Naive B cell (primary cell): ENCODE results near the gene ABCB9. TPM values are rescaled to one million over a fixed set of nuclear protein-coding genes. Genes with fewer than 3 reads are reported as not detected.
A peak's percentile ranks its signal among the peaks of the same experiment; 100 is the strongest.

Experiments used
- ATAC-seq, 2 donors: fragments of 150-1000 bp; cut with Tn5 transposase; 2 replicates each; pipeline ENCODE4 v1.10.0; 2021; ENCODE audit warnings: low read depth in 2 of 2, mild to moderate bottlenecking in 2 of 2, moderate library complexity in 2 of 2
- DNase-seq: peaks from one replicate; pipeline ENCODE4 v3.0.0; 2022
- H3K27ac Mint-ChIP-seq, 6 donors: one replicate each; pipeline ENCODE4 v1.8.0; 2020 to 2022; ENCODE audit warnings: mild to moderate bottlenecking in 6 of 6, mixed read lengths in 6 of 6, moderate library complexity in 5 of 6, inconsistent platforms in 2 of 6
- H3K27me3 Mint-ChIP-seq, 3 donors: one replicate each; pipeline ENCODE4 v1.8.0; 2021 to 2022; ENCODE audit warnings: mixed read lengths in 3 of 3, mild to moderate bottlenecking in 1 of 3
- H3K36me3 Mint-ChIP-seq, 2 donors: one replicate each; pipeline ENCODE4 v1.8.0; 2020 to 2022; ENCODE audit warnings: mixed read lengths in 2 of 2, inconsistent platforms in 1 of 2, mild to moderate bottlenecking in 1 of 2
- H3K4me1 Mint-ChIP-seq, 3 donors: one replicate each; pipeline ENCODE4 v1.8.0; 2020 to 2022; ENCODE audit warnings: mixed read lengths in 3 of 3, inconsistent platforms in 1 of 3, mild to moderate bottlenecking in 1 of 3, moderate library complexity in 1 of 3
- H3K4me3 Mint-ChIP-seq, 8 donors: one replicate each; pipeline ENCODE4 v1.8.0; 2020 to 2022; ENCODE audit warnings: mild to moderate bottlenecking in 8 of 8, mixed read lengths in 8 of 8, moderate library complexity in 8 of 8, inconsistent platforms in 2 of 8
- H3K9me3 Mint-ChIP-seq, 7 donors: one replicate each; pipeline ENCODE4 v1.8.0; 2020 to 2022; ENCODE audit warnings: mixed read lengths in 7 of 7, mild to moderate bottlenecking in 5 of 7, inconsistent platforms in 2 of 7, moderate library complexity in 1 of 7
- polyA plus RNA-seq, 6 donors: library from polyadenylated mRNA; unstranded; fragments of 300-500 nt; fragmentation: Illumina TruSeq; gene quantifications; one replicate each; pipeline ENCODE4 v1.2.3, GENCODE V29; 2021; ENCODE audit warnings: low read depth in 6 of 6

The ABCB9 gene
- polyA plus RNA-seq, 6 donors from 2014 or later, result 0.18 to 0.59 (median 0.31) TPM; not detected in 1

DNA sequence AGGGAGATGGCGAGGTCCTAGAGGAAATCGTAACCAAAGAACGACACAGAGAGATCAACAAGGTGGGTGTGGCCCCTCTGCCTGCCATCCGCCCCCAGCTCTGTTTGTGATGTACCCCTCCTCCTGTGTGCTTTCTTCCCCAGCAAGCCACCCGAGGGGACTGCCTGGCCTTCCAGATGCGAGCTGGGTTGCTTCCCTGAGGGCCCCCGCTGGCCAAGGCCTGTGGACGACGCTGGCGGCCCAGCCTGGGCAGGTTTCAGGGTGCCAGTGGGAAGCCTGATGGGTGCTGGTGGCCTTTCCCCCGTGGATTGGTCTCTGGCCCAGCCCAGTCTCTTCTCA lies 16.2 kb upstream of the ABCB9 start:
- DNase-seq, result no peak
- Mint-ChIP-seq H3K4me1 (peaks cover 34 to 57% (median 36%) of the 10 kb centered on the region in 3 donors), H3K4me3 (peak overlapping the region; percentile 88 to 95 (median 92)), H3K27me3 (no peaks in the 10 kb centered on the region), H3K27ac (peak overlapping the region in 4 of 6 donors; percentile 65 to 88 (median 71)), H3K36me3 (peaks cover 0 to 8% of the 10 kb centered on the region in 2 donors), H3K9me3 (no peaks in the 10 kb centered on the region)
- ATAC-seq, result no peak

- Mint-ChIP-seq H3K4me1 (peaks cover 34 to 57% (median 42%) of the 10 kb centered on the region in 3 donors), H3K27me3 (no peaks in the 10 kb centered on the region), H3K4me3 (peak overlapping the region; percentile 88 to 95 (median 92)), H3K9me3 (no peaks in the 10 kb centered on the region), H3K36me3 (peaks cover 0 to 8% of the 10 kb centered on the region in 2 donors), H3K27ac (peak overlapping the region in 5 of 6 donors; percentile 67 to 88 (median 80))
- DNase-seq (no peak), ATAC-seq (no peak)
Measured at GRCh38 chr12:122981587-122982476, 15.6 kb upstream of the ABCB9 start.

DNA sequence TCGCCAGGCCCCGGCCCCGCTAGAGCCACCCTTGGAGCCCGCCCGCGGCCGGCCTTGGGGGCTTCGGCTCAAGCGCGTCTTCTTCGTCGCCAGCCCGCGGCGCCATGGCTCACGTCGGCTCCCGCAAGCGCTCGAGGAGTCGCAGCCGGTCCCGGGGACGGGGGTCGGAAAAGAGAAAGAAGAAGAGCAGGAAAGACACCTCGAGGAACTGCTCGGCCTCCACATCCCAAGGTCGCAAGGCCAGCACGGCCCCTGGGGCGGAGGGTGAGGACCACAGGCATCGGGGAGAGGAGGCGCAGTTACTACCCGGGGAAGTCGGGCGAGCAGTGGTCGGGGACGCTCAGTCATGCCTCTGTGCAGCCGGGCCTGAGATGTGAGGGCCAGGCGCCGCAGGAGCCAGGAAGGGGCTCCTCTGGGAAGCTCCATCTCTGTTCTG lies 14.8 kb upstream of the ABCB9 start:
- Mint-ChIP-seq H3K27me3 (no peaks in the 10 kb centered on the region), H3K4me1 (peaks cover 34 to 61% (median 48%) of the 10 kb centered on the region in 3 donors), H3K27ac (peak overlapping the region in 5 of 6 donors; percentile 26 to 80 (median 67)), H3K9me3 (no peaks in the 10 kb centered on the region), H3K4me3 (peak overlapping the region; percentile 88 to 95 (median 92)), H3K36me3 (peaks cover 0 to 8% of the 10 kb centered on the region in 2 donors)
- no peak for DNase-seq
- ATAC-seq, result peak; percentile 31 to 34

- no peaks in the 10 kb centered on the region for H3K27me3 Mint-ChIP-seq
- H3K9me3 Mint-ChIP-seq, result no peaks in the 10 kb centered on the region
- peak; percentile 80 to 83 for ATAC-seq
- peaks cover 0 to 7% of the 10 kb centered on the region in 2 donors for H3K36me3 Mint-ChIP-seq
- peaks cover 34 to 67% (median 55%) of the 10 kb centered on the region in 3 donors for H3K4me1 Mint-ChIP-seq
- peak; percentile 65 for DNase-seq
- H3K4me3 Mint-ChIP-seq, result peak within 1 kb of the TSS; percentile 88 to 95 (median 92)
- H3K27ac Mint-ChIP-seq, result peak within 1 kb of the TSS; percentile 44 to 90 (median 76)
Measured at GRCh38 chr12:122980183-122981035, 14.1 kb upstream of the ABCB9 start, which contains the start of gene ARL6IP4. TSS of gene ARL6IP4 (plus strand) at chr12:122980681. CDS start at chr12:122981140, 459 bp downstream.

DNA sequence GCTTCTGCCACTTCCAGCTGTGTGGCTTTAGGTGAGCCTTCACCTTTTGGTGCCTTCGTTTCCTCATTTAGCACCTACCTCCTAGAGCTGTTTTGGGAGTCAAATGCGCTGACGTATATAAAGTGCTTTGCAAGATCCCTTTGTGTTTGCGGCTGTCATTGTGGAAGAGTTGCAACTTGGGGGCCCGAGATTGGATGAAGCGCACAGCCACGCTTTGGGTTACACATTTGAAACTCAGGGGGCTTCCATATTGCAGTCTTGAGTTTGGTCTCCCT lies 13.6 kb upstream of the ABCB9 start:
- Mint-ChIP-seq H3K4me1 (peaks cover 28 to 63% (median 60%) of the 10 kb centered on the region in 3 donors), H3K9me3 (no peaks in the 10 kb centered on the region), H3K36me3 (peaks cover 0 to 2% of the 10 kb centered on the region in 2 donors), H3K27me3 (no peaks in the 10 kb centered on the region), H3K27ac (peak overlapping the region in 5 of 6 donors; percentile 11 to 90 (median 52)), H3K4me3 (peak overlapping the region; percentile 88 to 95 (median 92))
- no peak for ATAC-seq
- no peak for DNase-seq

DNA sequence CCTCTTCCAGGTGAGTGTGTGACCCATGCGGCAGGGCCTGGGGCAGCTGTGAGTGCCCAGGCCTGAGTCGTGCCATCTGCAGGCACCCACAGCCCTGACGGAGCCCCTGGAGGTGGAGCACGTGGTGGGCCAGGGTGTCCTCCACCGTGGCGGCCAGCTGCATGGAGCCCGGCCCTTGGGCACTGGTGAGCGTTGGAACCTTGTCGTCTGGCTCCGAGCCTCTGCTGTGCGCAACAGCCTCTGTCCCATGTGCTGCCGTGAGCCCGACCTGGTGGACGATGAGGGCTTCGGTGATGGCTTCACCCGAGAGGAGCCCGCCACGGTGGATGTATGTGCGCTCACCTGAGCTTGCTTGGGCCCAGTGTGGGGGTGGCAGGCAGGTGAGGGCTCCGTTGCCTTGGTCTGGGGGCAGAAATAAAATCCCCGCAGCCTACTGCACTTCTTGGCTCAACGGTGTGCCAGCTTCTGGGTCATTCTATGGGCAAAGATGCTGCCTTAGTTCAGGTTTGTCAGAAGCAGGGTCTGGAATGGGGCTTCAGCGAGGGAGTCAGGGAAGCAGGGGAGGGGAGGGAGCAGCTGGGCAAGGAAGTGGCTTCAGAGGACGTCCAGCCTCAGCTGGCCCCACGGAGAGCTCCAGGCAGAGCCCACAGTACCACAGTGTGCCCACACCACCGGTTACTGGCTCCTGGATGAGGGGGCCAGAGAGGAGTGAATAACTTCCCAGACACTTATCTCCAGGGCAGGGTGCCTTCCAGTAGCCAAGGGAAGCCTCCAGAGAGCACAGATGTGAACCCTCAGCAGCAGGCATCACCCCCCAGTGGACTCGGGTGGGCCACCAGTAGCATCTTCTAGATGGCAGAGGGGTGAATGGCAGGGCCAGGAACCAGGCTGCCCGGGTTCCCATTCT lies 13.0 kb upstream of the ABCB9 start:
- Mint-ChIP-seq H3K4me3 (peak overlapping the region; percentile 88 to 95 (median 92)), H3K27me3 (no peaks in the 10 kb centered on the region), H3K4me1 (peaks cover 27 to 63% (median 58%) of the 10 kb centered on the region in 3 donors), H3K9me3 (no peaks in the 10 kb centered on the region), H3K36me3 (no peaks in the 10 kb centered on the region), H3K27ac (peak overlapping the region in 2 of 6 donors; percentile 72 to 90)
- no peak for ATAC-seq
- DNase-seq, result no peak

DNA sequence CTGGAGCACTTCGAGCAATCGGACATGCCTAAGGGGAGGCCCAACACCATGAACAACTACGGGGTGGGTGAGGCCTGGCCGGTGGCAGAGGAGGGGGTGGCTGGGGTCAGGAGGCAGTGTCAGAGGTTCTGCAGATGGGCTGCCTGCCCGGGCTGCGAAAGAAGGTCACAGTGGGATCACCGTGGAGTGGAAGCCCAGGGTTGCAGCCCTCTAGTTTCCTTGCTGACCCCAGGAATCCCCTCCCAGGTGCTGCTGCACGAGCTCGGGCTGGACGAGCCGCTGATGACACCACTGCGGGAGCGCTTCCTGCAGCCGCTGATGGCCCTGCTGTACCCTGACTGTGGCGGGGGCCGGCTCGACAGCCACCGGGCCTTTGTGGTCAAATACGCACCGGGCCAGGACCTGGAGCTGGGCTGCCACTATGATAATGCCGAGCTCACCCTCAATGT lies 12.3 kb upstream of the ABCB9 start:
- Mint-ChIP-seq H3K4me3 (peak overlapping the region in 5 of 8 donors; percentile 35 to 99 (median 77)), H3K27me3 (no peaks in the 10 kb centered on the region), H3K4me1 (peaks cover 22 to 66% (median 50%) of the 10 kb centered on the region in 3 donors), H3K27ac (no peak overlapping the region), H3K9me3 (no peaks in the 10 kb centered on the region), H3K36me3 (no peaks in the 10 kb centered on the region)
- ATAC-seq (no peak), DNase-seq (no peak)

DNA sequence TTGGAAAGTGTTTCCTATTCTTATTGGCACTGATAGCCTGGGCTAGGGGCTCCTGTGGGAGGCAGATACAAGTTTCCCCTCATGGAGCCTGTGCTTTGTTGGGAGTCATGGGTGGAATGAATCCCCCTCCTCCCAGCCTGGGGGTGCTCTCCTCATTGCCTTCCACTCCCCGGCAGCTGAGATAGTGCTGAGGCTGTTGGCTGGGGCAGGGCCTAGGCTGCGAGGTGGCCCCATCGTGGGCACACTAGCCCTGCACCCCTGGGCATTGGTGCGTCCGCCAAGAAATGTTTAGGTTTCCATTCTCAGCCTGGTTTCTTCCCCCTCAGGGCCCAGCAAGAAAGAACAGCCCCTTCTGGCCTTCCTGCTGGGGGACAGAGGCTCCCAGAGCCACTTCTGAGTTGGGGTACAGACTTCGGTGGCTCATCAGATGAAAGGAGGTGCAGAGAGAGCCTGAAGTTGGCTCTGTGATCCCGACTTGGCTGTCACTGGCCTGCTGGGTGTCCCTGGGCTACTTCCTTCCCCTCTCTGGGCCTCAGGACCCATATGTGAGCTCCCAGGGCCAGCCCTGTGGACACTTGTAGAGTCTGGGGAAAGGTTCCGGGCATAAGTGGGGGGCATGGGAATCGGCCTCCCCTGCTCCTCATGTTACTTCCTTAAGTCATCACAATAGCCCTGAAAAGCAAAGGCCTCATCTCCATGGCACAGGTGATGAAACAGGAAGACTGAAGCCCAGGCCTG lies 11.6 kb upstream of the ABCB9 start:
- ATAC-seq, result no peak
- no peak for DNase-seq
- Mint-ChIP-seq H3K9me3 (no peaks in the 10 kb centered on the region), H3K4me1 (peaks cover 17 to 61% (median 43%) of the 10 kb centered on the region in 3 donors), H3K27ac (peak overlapping the region in 1 of 6 donors; percentile 69), H3K27me3 (no peaks in the 10 kb centered on the region), H3K4me3 (peak overlapping the region in 6 of 8 donors; percentile 35 to 99 (median 77)), H3K36me3 (no peaks in the 10 kb centered on the region)

- H3K27me3 Mint-ChIP-seq, result no peaks in the 10 kb centered on the region
- no peak for DNase-seq
- H3K27ac Mint-ChIP-seq, result peak overlapping the region in 1 of 6 donors; percentile 15
Measured at GRCh38 chr12:122977153-122977552, 10.9 kb upstream of the ABCB9 start.

DNA sequence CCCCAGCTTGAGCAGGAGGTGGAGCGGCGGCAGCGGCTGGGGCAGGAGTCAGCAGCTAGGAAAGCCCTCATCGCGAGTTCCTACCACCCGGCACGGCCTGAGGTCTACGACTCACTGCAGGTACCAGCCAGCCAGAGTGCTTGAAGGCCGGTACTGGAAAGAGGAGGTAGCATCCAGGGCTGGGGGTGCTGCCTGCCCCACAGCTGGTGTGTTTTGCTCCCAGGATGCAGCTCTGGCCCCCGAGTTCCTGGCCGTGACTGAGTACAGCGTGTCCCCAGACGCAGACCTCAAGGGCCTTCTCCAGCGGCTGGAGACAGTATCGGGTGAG lies 10.3 kb upstream of the ABCB9 start:
- DNase-seq (no peak), ATAC-seq (no peak)
- peak overlapping the region; percentile 22 to 99 (median 86) for H3K4me3 Mint-ChIP-seq
- no peak overlapping the region for H3K27ac Mint-ChIP-seq
- no peaks in the 10 kb centered on the region for H3K27me3 Mint-ChIP-seq
- no peaks in the 10 kb centered on the region for H3K36me3 Mint-ChIP-seq
- no peaks in the 10 kb centered on the region for H3K9me3 Mint-ChIP-seq
- peaks cover 13 to 54% (median 36%) of the 10 kb centered on the region in 3 donors for H3K4me1 Mint-ChIP-seq

More at GRCh38 chr12:122977153-122977552, 10.9 kb upstream of the ABCB9 start:
- no peak for ATAC-seq
- peak overlapping the region; percentile 30 to 99 (median 80) for H3K4me3 Mint-ChIP-seq
- H3K4me1 Mint-ChIP-seq, result peaks cover 17 to 59% (median 41%) of the 10 kb centered on the region in 3 donors
- no peaks in the 10 kb centered on the region for H3K36me3 Mint-ChIP-seq
- H3K9me3 Mint-ChIP-seq, result no peaks in the 10 kb centered on the region

- H3K4me1 Mint-ChIP-seq, result peaks cover 9 to 52% (median 30%) of the 10 kb centered on the region in 3 donors
- H3K27me3 Mint-ChIP-seq, result no peaks in the 10 kb centered on the region
- no peaks in the 10 kb centered on the region for H3K36me3 Mint-ChIP-seq
- H3K27ac Mint-ChIP-seq, result peak overlapping the region in 5 of 6 donors; percentile 12 to 99 (median 47)
- H3K4me3 Mint-ChIP-seq, result peak overlapping the region; percentile 97 to 99 (median 99)
- no peaks in the 10 kb centered on the region for H3K9me3 Mint-ChIP-seq
- ATAC-seq (no peak), DNase-seq (no peak)
Measured at GRCh38 chr12:122975790-122976647, 9.8 kb upstream of the ABCB9 start.
